ENCODE results near the gene GSTK1. TPM values are rescaled to one million over a fixed set of nuclear protein-coding genes. Genes with fewer than 3 reads are reported as not detected.
"Not testable (repeated sequence)": the region's sequence is repeated elsewhere in the genome, so short reads cannot be mapped to it uniquely, and the experiment has no call there.

The GSTK1 gene
- 224 and 233 TPM in 2 replicates for total RNA-seq
- 217 and 243 TPM in 2 replicates for polyA plus RNA-seq

- Histone ChIP-seq H3K4me1 (ENCODE audit: insufficient read depth) (peaks cover 12% of the 10 kb centered on the region), H3K9me2 (replicated peaks; ENCODE audit: insufficient read depth) (no peaks in the 10 kb centered on the region), H2AFZ (peak within 1 kb of the TSS; percentile 62), H3K79me2 (peaks cover 18% of the 10 kb centered on the region), H3K4me3 (peak within 1 kb of the TSS; percentile 50), H3K36me3 (replicated peaks; ENCODE audit: insufficient read depth, low read depth) (no peaks in the 10 kb centered on the region), H3K27me3 (no peaks in the 10 kb centered on the region), H3K27ac (peak within 1 kb of the TSS; percentile 86), H3K9me3 (ENCODE audit: low read depth) (no peaks in the 10 kb centered on the region), H3K4me2 (peak within 1 kb of the TSS; percentile 84), H4K20me1 (ENCODE audit: insufficient read depth, poor library complexity, severe bottlenecking) (no peaks in the 10 kb centered on the region)
- peak; percentile 90 for DNase-seq (ENCODE audit: low spot score)
- TF ChIP-seq EZH2 (IDR thresholded peaks at IDR 0.05; ENCODE audit: borderline replicate concordance) (no peak), CTCF (IDR thresholded peaks at IDR 0.05; ENCODE audit: poor library complexity) (no peak), EZH2phosphoT487 (IDR thresholded peaks at IDR 0.05; ENCODE audit: low read depth, severe bottlenecking, unreplicated experiment) (no peak)
- 6% methylated on average over 47 of the region's 48 CpGs for WGBS (ENCODE audit: low lambda C conversion rate, missing lambda C conversion rate)
These were observed at the start of gene GSTK1 for GRCh38 chr7:143263266-143264195. Gene GSTK1, plus strand, starts transcription at chr7:143263441. Its CDS starts 73 bp downstream, at chr7:143263514.

- not testable (repeated sequence) for H3K4me1 ChIP-seq (ENCODE audit: insufficient read depth); H3K27ac ChIP-seq; DNase-seq (ENCODE audit: low spot score); H3K27me3 ChIP-seq; H3K79me2 ChIP-seq; H3K36me3 ChIP-seq (replicated peaks; ENCODE audit: insufficient read depth, low read depth); H3K9me2 ChIP-seq (replicated peaks; ENCODE audit: insufficient read depth); H2AFZ ChIP-seq; H3K9me3 ChIP-seq (ENCODE audit: low read depth); H4K20me1 ChIP-seq (ENCODE audit: insufficient read depth, poor library complexity, severe bottlenecking); H3K4me2 ChIP-seq; H3K4me3 ChIP-seq
- 95% methylated on average over 4 of the region's 4 CpGs for WGBS (ENCODE audit: low lambda C conversion rate, missing lambda C conversion rate)
These were observed 49.8 kb upstream of the GSTK1 start for GRCh38 chr7:143213478-143213877.

- TF ChIP-seq CTCF (IDR thresholded peaks at IDR 0.05; ENCODE audit: poor library complexity) (peak; percentile 99), EZH2phosphoT487 (IDR thresholded peaks at IDR 0.05; ENCODE audit: low read depth, severe bottlenecking, unreplicated experiment) (no peak), EZH2 (IDR thresholded peaks at IDR 0.05; ENCODE audit: borderline replicate concordance) (no peak)
- no peaks in the 10 kb centered on the region for H3K9me3 ChIP-seq (ENCODE audit: low read depth)
- H3K79me2 ChIP-seq = no peaks in the 10 kb centered on the region
- H2AFZ ChIP-seq = no peak overlapping the region
- 25% methylated on average over 8 of the region's 8 CpGs for WGBS (ENCODE audit: low lambda C conversion rate, missing lambda C conversion rate)
- DNase-seq (ENCODE audit: low spot score) = peak; percentile 90
- no peaks in the 10 kb centered on the region for H3K36me3 ChIP-seq (replicated peaks; ENCODE audit: insufficient read depth, low read depth)
- H3K4me2 ChIP-seq = no peak overlapping the region
- H3K9me2 ChIP-seq (replicated peaks; ENCODE audit: insufficient read depth) = no peaks in the 10 kb centered on the region
- H3K4me1 ChIP-seq (ENCODE audit: insufficient read depth) = no peaks in the 10 kb centered on the region
- H4K20me1 ChIP-seq (ENCODE audit: insufficient read depth, poor library complexity, severe bottlenecking) = no peaks in the 10 kb centered on the region
- H3K4me3 ChIP-seq = no peak overlapping the region
- no peaks in the 10 kb centered on the region for H3K27me3 ChIP-seq
- no peak overlapping the region for H3K27ac ChIP-seq
These were observed 48.2 kb upstream of the GSTK1 start for GRCh38 chr7:143214789-143215679.

Measured in hepatocyte (in vitro differentiated cells).